Body of pancreas (tissue), 4 donors: Measurements from ENCODE around the gene PPIC. TPM values are rescaled to one million over a fixed set of nuclear protein-coding genes. Genes with fewer than 3 reads are reported as not detected.
A peak's percentile ranks its signal among the peaks of the same experiment; 100 is the strongest.

Source experiments
- ATAC-seq: fragments of 150-250 bp; one replicate; pipeline ENCODE4 v1.9.1; 2016
- DNase-seq, 4 donors: peaks; one replicate each; pipeline ENCODE4 v3.0.0-alpha.2; 2019
- H3K27ac ChIP-seq, 4 donors: fragments of 200-600 bp; sonication (generic); 1 replicate in 3 of 4; 2 replicates in 1 of 4; pipeline versions ENCODE4 v1.5.1 to v1.6.1; 2016 to 2019; ENCODE audit warnings: mild to moderate bottlenecking in 1 of 4, mixed read lengths in 1 of 4, moderate library complexity in 1 of 4
- H3K27me3 ChIP-seq, 2 donors: fragments of 200-600 bp; sonication (generic); one replicate each; pipeline ENCODE4 v1.6.0; 2016; ENCODE audit warnings: mild to moderate bottlenecking in 1 of 2
- H3K36me3 ChIP-seq, 2 donors: fragments of 200-600 bp; sonication (generic); replicated peaks in 1 of 2; 2 replicates each; pipeline ENCODE4 v1.5.1; 2016; ENCODE audit warnings: low read depth in 2 of 2; ENCODE audit not compliant: insufficient read depth in 1 of 2
- H3K4me1 ChIP-seq: fragments of 200-600 bp; sonication (generic); one replicate; pipeline ENCODE4 v1.6.0; 2016
- H3K4me3 ChIP-seq, 2 donors: fragments of 200-600 bp; sonication (generic); 1 replicate in 1 of 2; 2 replicates in 1 of 2; pipeline ENCODE4 v1.5.1; 2016 to 2019
- H3K9me3 ChIP-seq, 3 donors: fragments of 200-600 bp; sonication (generic); 1 replicate in 2 of 3; 2 replicates in 1 of 3; pipeline ENCODE4 v1.5.1; 2016
- POLR2A ChIP-seq, 3 donors: fragments of 450-650 bp; IDR thresholded peaks; one replicate each; pipeline ENCODE4 v1.6.1; 2016; ENCODE audit warnings: antibody characterized with exemption in 3 of 3, mild to moderate bottlenecking in 2 of 3
- WGBS, 2 donors: methylation state at CpG; one replicate each; pipeline ENCODE4 v1.1.5; 2017; 5-methylcytosine and 5-hydroxymethylcytosine counted together
- intact Hi-C: fragments of 100-400 bp; cut with DNase I; formaldehyde crosslinking; loops from one replicate; pipeline ENCODE4 v1.15.1; 2023
- total RNA-seq, 2 donors: library from RNA; depleted of rRNA; stranded (reverse); fragments of >200 nt; gene quantifications; one replicate each; pipeline ENCODE4 v1.1.0, GENCODE V29; 2016
- TF ChIP-seq, protein P1 (sequence below), 7 experiments: fragments of 450-650 bp in 4 of 7; fragments of 200-600 bp in 3 of 7; sonication (generic) in 3 of 7; IDR thresholded peaks; one replicate each; pipeline ENCODE4 v1.5.1; 2016 to 2019; ENCODE audit warnings: antibody characterized with exemption in 7 of 7

Gene PPIC
- 10 to 100 TPM in 1 of 2 donors, 1 to 10 TPM in 1; 9.6 to 31.0 TPM for total RNA-seq

- peak within 1 kb of the TSS; percentile 74 to 98 (median 96) for H3K27ac ChIP-seq
- no peaks in the 10 kb centered on the region for H3K9me3 ChIP-seq
- peak; percentile 93 for ATAC-seq
- H3K36me3 ChIP-seq: no peaks in the 10 kb centered on the region
- peak; percentile 90 to 94 (median 90) for DNase-seq
- H3K4me3 ChIP-seq: peak within 1 kb of the TSS; percentile 63 to 88
- TF ChIP-seq POLR2A (IDR thresholded peaks at IDR 0.05): peak; percentile 77 to 88 (median 82)
- TF ChIP-seq, protein P1, sequence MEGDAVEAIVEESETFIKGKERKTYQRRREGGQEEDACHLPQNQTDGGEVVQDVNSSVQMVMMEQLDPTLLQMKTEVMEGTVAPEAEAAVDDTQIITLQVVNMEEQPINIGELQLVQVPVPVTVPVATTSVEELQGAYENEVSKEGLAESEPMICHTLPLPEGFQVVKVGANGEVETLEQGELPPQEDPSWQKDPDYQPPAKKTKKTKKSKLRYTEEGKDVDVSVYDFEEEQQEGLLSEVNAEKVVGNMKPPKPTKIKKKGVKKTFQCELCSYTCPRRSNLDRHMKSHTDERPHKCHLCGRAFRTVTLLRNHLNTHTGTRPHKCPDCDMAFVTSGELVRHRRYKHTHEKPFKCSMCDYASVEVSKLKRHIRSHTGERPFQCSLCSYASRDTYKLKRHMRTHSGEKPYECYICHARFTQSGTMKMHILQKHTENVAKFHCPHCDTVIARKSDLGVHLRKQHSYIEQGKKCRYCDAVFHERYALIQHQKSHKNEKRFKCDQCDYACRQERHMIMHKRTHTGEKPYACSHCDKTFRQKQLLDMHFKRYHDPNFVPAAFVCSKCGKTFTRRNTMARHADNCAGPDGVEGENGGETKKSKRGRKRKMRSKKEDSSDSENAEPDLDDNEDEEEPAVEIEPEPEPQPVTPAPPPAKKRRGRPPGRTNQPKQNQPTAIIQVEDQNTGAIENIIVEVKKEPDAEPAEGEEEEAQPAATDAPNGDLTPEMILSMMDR (IDR thresholded peaks at IDR 0.05): peak in 2 of 7 experiments; percentile 5 to 6
- H3K4me1 ChIP-seq: peaks cover 23% of the 10 kb centered on the region
- no peaks in the 10 kb centered on the region for H3K27me3 ChIP-seq
- 0% methylated on average over 4 to 84 of the region's 84 CpGs for WGBS, 2 donors
- intact Hi-C loops: no loop called here
Observed at GRCh38 chr5:123036391-123037103, at the start of gene PPIC. Gene PPIC (minus strand): TSS chr5:123036725. CDS start chr5:123036625, 100 bp downstream.

GRCh38 chr5:123085638-123086286 is 49.2 kb upstream of the PPIC start:
- intact Hi-C loops: no loop called here
- peaks cover 0 to 38% of the 10 kb centered on the region in 2 donors for H3K27me3 ChIP-seq
- H3K4me3 ChIP-seq: no peak overlapping the region
- no peaks in the 10 kb centered on the region for H3K9me3 ChIP-seq
- TF ChIP-seq, protein P1 (IDR thresholded peaks at IDR 0.05): no peak
- no peak for TF ChIP-seq POLR2A (IDR thresholded peaks at IDR 0.05)
- no peaks in the 10 kb centered on the region for H3K36me3 ChIP-seq
- H3K4me1 ChIP-seq: peaks cover 41% of the 10 kb centered on the region
- no peak overlapping the region for H3K27ac ChIP-seq
- ATAC-seq (no peak), DNase-seq (no peak)
- 32 to 40% methylated on average over 12 of the region's 12 CpGs for WGBS, 2 donors

DNA sequence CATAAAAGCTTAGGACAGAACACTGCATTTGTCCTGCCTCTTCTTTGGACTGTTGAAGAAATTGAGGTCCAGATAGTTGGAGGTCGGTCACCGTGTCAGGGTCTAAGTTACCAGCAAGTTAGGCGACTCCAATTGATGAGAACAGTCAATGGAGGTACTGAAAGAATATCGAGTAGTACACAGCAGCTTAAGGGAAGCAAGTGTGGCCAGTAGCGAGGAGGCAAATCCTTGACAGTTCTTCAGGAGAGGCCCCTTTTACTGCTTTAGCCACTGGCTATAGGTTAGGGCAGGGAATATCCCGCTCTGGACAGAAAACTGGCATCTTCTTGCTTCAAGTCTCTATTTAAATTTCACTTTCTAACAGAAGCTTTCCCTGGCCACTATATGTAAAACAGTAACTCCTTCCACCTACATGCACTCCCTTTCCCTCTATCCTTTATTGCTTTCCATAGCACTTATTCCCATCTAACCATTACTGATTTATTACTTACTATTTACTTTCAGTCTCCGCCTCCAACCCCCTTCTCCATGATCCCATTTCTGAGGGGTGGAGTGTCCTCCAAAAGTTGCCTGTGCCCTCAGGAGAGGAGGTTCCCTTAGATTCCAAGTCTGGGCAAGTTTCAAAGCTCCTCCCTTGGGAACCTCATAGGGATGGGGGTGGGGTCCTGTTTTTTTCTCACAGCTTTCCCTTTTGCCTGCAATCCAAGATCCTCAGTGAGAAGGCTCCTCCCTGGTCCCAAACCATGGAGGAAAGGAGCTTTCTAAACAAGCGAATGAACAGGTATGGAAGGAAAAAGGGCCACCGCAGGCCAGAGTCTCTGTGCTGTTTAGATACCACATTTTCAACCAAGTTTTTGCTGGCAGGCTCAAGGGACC is 48.4 kb upstream of the PPIC start:
- peaks cover 0 to 35% of the 10 kb centered on the region in 2 donors for H3K27me3 ChIP-seq
- ATAC-seq: no peak
- intact Hi-C loops: no loop called here

DNA sequence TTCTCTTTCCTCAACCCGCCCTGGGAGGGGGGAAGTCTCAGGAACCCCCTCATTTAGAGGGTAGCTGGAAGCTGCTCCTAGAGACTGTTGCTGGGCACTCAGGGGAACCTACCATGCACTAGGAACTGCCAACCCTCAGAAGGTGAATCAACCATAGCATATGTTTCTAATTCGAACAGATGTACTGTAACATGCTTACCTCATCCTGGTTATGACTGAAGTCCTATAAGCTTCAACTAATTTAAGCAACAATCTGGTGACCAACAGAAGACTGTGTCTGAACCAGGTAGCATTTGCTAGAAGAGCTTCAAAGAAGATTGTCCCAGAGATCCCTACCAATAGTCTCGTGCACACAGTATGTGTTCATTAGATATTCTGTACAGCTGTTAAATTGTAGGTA is 46.8 kb upstream of the PPIC start:
- Histone ChIP-seq H3K36me3 (no peaks in the 10 kb centered on the region), H3K4me1 (peaks cover 16% of the 10 kb centered on the region), H3K9me3 (no peaks in the 10 kb centered on the region), H3K4me3 (no peak overlapping the region), H3K27ac (no peak overlapping the region), H3K27me3 (peaks cover 0 to 21% of the 10 kb centered on the region in 2 donors)
- intact Hi-C loops: no loop called here
- DNase-seq: no peak
- 71 to 91% methylated on average over 3 of the region's 3 CpGs for WGBS, 2 donors
- ATAC-seq: no peak
- TF ChIP-seq, protein P1 (IDR thresholded peaks at IDR 0.05): no peak
- no peak for TF ChIP-seq POLR2A (IDR thresholded peaks at IDR 0.05)

More for the DNA sequence above, 48.4 kb upstream of the PPIC start:
- Histone ChIP-seq H3K4me3 (no peak overlapping the region), H3K27ac (no peak overlapping the region), H3K4me1 (peaks cover 33% of the 10 kb centered on the region), H3K36me3 (no peaks in the 10 kb centered on the region), H3K9me3 (no peaks in the 10 kb centered on the region)
- no peak for TF ChIP-seq POLR2A (IDR thresholded peaks at IDR 0.05)
- TF ChIP-seq, protein P1 (IDR thresholded peaks at IDR 0.05): no peak
- DNase-seq: no peak
- 84 to 91% methylated on average over 9 of the region's 9 CpGs for WGBS, 2 donors
